ENCODE data around the gene CGGBP1.

The CGGBP1 gene, protein sequence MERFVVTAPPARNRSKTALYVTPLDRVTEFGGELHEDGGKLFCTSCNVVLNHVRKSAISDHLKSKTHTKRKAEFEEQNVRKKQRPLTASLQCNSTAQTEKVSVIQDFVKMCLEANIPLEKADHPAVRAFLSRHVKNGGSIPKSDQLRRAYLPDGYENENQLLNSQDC

DNA sequence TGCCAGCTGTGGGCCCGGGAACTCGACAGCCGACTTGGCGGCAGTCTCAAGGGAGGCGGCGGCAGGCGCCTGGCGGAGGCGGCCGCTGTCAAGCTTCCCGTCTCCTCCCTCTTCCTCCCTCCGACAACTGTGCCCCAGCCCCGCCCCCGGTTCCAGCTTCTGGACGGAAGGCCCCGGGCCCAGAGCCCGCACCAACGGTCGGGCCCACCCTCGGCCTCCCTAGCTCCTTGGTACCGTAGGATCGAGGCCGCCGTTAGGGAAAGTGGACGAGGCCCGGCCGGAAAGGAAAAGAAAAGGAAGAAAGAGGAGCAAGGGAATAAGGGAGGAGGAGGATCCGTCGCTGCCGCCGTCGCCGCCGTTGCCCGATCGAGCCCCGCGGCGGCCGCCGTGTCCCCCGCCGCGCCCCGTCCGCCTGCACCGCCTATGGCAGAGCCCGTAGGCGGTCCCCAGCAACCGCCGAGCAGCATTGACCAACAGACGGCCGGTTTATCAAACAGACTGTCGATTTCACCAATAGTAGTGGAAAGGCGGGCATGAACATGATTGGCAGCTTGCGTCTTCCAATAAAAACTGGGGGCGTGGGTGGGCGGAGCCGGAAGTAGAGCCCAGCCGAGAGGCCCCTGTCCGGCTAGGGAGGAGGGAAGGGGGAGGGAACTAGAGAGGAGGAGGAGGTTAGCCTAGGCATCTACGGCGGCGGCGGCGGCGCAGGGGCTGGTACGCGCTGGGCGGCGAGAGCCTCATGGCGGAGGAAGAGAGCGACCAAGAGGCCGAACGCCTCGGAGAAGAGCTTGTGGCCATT lies at the start of gene CGGBP1, which contains the start of gene ZNF654:
TSS of gene CGGBP1 (minus strand) at position 425 of the 799 bp plus-strand sequence. CDS start 3,029 bp downstream, outside the sequence.
TSS of gene ZNF654 (plus strand) at position 675 of the 799 bp plus-strand sequence. CDS start at position 740, 65 bp downstream.
- in situ Hi-C loops (cut with HindIII; ENCODE audit: low sequenced_read_pairs), result no loop called here

GRCh38 chr3:88105325-88105724 lies 46.5 kb upstream of the CGGBP1 start:
- in situ Hi-C loops (cut with HindIII; ENCODE audit: low sequenced_read_pairs), result no loop called here

DNA sequence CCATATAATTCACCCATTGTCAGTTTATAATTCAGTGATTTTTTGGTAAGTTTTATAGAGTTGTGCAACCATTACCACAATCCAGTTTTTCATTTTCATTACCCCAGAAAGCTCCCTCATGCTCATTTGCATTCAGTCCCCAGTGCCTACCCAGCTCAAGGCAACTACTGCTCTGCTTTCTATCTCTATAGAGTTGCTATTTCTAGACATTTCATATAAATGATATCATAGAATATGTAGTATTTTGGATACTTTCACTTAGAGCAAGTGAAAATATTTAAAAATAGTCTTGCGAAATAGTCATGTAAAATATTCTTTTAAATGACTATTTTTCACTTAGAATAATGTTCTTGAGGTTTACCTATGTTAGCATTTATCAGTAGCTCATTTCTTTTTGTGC lies 42.3 kb upstream of the CGGBP1 start:
- in situ Hi-C loops (cut with HindIII; ENCODE audit: low sequenced_read_pairs), result no loop called here

DNA sequence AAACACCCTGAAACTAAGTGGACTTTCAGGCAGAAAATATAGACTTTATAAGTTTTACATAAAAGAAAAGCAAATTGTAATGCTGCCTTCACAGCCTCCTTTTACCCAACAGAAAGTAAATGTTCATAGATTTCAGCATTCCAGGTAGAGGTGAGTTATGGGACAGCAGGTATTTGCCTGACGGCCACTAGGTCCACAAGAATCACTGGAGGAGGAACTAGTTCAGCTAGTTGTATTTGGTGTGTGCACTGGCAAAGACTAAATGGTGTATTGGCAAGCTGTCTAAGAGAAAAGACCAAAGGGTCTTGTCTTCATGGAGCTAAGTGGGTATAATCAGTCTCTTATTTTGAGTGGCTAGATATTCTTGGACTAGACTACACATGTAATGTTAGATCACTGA lies 34.5 kb upstream of the CGGBP1 start:
- in situ Hi-C loops (cut with HindIII; ENCODE audit: low sequenced_read_pairs), result no loop called here

DNA sequence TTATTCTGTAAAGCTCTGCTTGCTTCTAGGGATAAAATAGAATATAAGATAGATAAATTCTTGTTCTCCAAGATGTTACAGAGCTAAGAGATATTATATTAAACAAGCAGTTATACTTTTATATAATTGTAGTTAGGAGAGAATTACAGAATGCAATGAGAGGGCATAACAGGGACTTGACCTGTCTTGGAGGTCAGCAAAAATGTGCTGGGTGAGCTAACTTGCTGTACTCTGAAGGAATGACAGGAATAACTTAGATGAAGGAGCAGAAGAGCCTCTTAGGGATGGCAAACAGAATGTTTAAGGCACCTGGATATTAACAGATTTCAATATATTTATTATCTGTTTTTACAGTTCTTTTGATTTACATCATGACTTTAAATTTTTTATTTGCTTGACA lies 33.5 kb upstream of the CGGBP1 start:
- in situ Hi-C loops (cut with HindIII; ENCODE audit: low sequenced_read_pairs), result no loop called here

DNA sequence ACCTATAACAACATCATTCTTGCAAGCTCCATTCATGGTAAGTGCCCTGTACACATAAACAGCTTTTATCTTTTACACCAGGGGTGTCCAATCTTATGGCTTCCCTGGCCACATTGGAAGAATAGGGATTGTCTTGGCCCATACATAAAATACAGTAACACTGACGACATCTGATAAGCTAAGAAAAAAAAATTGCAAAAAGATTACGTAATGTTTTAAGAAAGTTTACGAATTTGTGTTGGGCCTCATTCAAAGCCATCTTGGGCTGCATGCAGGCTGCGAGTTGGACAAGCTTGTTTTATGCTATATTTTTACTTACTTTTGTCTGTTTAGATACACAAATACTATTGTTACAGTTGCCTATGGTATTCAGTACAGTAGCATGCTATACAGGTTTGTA lies 31.9 kb upstream of the CGGBP1 start:
- in situ Hi-C loops (cut with HindIII; ENCODE audit: low sequenced_read_pairs), result no loop called here

DNA sequence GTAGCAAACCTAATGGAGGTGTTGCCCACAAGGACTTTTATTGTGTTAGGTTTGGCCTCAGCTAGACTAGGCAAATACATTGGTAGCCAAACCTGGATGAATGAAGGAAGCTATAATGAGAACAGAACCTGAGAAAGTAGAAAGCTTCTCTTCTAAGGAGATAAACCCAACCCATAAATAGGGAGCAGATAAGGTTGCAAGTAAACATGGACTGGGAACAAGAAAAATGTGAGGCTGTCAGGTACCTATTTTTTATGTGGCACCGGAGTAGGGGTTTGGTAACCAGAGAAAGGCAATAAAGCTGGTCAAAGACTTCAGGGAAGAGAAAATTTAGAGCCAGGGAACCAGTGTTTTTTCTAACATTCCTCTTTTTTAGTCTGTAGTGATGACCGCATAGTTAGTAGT lies 25.3 kb upstream of the CGGBP1 start:
- in situ Hi-C loops (cut with HindIII; ENCODE audit: low sequenced_read_pairs), result no loop called here

- in situ Hi-C loops (cut with HindIII; ENCODE audit: low sequenced_read_pairs), result no loop called here
These were observed 24.0 kb upstream of the CGGBP1 start for GRCh38 chr3:88082854-88083253.

- in situ Hi-C loops (cut with HindIII; ENCODE audit: low sequenced_read_pairs), result no loop called here
These were observed 20.1 kb upstream of the CGGBP1 start for GRCh38 chr3:88078932-88079331.

- in situ Hi-C loops (cut with HindIII; ENCODE audit: low sequenced_read_pairs), result no loop called here
These were observed 17.9 kb upstream of the CGGBP1 start for GRCh38 chr3:88076712-88077111.

DNA sequence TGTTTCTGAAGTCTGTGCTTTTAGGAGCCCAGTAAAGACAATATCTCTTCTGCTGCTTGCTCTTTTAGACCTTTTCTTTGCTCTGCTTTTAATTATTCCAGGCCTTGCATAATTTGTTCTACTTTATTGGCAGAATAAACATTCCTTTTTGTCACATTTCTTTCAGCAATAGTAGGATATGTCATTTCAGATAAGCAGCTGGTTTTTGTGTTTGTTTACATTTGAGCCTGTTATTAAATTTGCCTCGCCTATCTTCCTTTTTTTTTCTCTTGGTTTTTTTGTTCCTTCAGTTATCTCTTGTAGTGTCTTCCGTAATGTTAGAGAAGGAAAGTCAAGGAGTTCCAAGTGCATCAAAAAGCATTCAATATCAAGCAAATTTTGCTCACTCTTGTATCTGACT lies 16.7 kb upstream of the CGGBP1 start:
- in situ Hi-C loops (cut with HindIII; ENCODE audit: low sequenced_read_pairs), result no loop called here

DNA sequence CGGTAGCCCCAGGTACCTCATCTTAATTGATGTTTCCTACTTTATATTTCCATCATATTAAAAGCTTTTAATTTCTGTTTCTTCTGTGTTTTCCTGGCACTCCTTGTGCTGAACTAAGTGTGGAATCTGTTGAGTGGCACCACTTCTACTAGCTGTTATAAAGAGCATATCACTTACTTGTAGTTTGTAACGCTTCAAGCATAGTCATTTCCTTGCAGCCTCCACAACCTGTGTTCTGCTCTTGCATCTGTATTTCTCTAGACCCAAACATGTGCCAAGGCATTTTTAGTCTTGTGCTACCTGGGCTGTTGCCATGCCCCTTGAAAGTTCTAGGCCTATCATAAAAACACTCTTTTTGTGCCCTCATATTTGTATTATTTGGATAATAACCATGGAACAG lies 16.3 kb upstream of the CGGBP1 start:
- in situ Hi-C loops (cut with HindIII; ENCODE audit: low sequenced_read_pairs), result no loop called here

DNA sequence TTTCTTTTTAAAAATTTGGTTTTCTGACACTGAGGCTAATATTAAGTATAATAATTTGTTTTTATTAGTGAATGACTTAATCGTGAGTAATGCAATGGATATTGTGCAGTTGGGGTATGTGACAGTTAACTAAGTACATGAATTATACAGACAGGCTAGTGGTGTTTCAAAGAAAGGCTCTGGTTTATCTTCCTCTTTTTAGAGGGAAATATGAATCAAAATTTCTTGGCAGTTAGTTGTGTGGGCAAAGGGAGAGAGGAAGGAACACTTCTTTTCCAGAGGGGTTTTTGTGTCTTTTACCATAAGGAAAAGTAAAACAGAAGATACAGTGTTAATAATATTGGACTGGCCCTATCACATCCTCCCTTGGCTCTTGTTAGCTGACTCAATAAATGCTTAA lies 2.9 kb upstream of the CGGBP1 start:
- in situ Hi-C loops (cut with HindIII; ENCODE audit: low sequenced_read_pairs), result no loop called here

GRCh38 chr3:88059380-88060170 lies 770 bp upstream of the CGGBP1 start:
- in situ Hi-C loops (cut with HindIII; ENCODE audit: low sequenced_read_pairs), result no loop called here

GRCh38 chr3:88058306-88058580 lies 562 bp downstream of the CGGBP1 start:
- in situ Hi-C loops (cut with HindIII; ENCODE audit: low sequenced_read_pairs), result no loop called here

DNA sequence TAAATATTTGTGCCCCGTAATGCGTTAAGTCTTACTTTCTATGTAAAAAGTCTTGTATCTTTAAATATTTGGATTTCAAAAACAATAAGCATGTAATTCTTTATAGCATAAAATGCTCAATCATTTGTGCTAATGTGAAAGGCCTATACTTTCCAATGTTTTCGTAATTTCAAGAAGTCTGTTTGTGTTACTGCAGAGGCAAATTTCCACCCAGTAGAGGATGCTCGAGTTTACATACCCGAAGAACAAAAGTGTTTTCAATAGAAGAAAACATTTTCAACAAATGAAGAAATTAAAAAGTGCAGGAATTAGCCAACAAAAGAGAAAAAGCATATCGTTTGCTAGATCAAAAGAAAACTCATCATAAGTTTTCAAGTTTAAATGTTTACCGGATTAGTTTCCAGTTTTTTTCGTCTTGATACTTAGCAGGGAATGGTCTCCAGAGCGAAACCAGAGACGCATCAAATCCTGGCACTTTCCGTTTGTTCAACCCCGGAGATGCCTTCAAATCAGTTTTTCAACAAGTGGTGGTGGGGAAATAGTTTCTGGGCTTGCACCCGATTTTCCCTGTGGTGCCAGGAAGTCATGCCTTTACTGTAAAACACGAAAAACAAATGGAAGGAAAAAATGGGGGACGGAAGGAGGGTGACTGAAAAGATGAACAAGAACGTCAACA lies 1.0 kb downstream of the CGGBP1 start:
- in situ Hi-C loops (cut with HindIII; ENCODE audit: low sequenced_read_pairs), result no loop called here

- in situ Hi-C loops (cut with HindIII; ENCODE audit: low sequenced_read_pairs), result no loop called here
These were observed 12.0 kb downstream of the CGGBP1 start for GRCh38 chr3:88046766-88047165.

GRCh38 chr3:88044411-88044810 lies 14.4 kb downstream of the CGGBP1 start:
- in situ Hi-C loops (cut with HindIII; ENCODE audit: low sequenced_read_pairs), result no loop called here

GRCh38 chr3:88041005-88041404 lies 17.8 kb downstream of the CGGBP1 start:
- in situ Hi-C loops (cut with HindIII; ENCODE audit: low sequenced_read_pairs), result no loop called here

DNA sequence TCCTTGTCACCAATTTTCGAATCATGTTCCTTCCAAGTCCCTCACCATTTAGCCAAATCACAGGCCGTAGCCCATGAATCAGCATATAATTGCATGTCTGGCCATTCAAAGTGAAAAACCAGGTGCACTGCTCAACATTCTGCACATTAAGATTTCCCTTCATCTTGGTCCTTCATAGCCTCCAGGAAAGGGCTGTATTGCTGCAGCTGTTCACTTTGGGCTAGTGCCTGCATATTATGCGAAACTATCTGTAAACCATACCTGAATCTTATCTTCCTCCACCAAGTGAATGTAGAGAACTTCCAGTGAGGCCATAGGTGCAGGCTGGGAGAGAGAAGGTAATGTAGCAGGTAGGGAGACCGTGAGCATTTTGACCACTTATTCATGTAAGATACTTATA lies 18.3 kb downstream of the CGGBP1 start:
- in situ Hi-C loops (cut with HindIII; ENCODE audit: low sequenced_read_pairs), result no loop called here

DNA sequence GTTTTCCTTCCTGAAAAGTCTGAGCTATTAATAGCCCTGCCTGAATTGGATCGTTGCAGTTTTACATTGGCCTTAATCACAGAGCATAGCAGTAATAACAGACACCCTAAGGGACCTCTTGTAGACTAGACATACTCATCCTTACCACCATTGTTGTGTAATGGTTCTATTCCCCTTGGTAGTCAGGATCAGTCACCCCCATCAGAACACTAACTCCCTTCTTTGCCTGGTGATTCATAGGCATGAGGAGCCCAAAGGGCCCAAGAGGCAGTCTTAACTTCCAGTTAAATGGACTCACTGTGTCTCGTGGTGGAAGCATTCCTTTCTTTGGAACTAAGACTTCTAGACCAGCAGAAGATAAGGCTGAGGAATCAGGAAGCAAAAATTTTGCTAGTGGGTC lies 20.2 kb downstream of the CGGBP1 start:
- in situ Hi-C loops (cut with HindIII; ENCODE audit: low sequenced_read_pairs), result no loop called here

Data from endothelial cell of hepatic sinusoid (primary cell).